ENCODE measurements around the gene GRIN1.

Gene GRIN1

DNA sequence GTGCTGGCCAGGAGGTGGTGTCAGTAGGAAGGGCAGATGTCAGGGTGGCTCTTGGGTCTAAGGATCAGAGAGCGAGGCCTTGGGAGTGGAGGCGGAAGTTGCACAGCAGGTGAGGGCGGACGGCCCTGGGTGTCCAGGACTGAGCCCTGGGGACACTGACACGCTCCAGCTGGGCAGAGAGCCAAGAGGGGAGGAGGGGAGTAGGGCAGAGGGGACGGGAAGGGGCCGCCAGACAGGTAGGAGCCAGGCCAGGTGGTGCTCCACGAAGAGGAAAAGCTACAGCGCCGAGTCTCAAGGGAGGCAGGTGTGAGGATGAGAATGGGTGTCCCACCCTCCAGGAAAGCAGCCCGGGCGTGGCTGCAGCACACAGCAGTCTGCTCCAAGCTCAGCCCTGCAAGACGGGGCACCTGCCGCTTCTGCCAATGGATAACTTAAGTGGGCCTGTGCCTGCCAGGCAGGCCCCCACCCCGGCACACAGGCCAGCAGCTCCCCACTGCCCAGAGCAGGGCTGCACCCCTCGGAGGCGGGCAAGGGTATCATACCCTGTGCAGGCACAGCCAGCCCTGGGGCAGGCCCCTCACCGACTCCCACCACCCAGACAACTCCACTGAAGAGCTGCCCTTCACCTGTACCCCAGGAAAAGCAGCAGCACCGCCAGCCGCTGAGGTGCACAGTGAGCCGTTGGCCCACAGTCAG, 56.7 kb downstream of the GRIN1 start:
- DNase-seq, result no peak

DNA sequence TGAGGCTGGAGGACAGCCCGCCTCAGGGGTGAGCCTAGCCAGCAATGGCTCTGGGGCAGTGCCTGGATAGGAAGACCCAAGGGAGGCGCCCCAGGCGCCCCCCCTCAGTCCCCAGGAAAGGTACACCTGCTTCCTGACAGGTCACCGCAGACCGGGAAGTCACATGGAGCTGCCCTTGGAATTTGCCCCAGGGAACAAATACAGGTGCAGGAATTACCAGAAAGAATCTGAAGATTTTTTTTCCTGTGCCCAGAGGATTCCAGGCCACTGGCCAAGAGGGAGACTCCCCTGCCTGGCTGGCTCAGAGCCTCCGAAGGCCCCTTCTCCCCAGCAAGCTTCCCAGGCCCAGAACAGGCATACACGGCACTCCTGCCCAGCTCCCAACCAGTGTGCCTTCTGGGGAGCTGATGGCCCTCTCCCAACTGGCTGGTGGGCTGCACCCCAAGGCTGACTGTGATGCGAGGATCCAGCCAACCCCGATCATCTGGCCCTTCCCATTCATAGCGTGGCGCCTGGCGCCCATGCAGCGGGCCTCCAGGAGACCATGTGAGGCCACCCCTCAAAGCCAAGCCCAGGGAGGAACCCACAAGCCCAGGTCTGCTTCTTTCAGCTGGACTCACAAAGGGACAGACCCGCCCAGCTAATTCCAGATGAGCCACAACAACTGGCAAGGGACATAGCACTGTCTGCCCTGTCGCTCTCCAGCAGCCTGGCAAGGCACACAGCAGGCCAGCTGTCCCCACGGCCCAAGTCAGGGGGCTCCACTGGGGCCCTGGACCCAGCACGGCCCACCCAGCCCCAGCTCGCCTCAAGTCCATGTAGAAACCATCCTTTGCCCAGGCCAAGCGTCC, 59.3 kb downstream of the GRIN1 start:
- no peak for DNase-seq

DNA sequence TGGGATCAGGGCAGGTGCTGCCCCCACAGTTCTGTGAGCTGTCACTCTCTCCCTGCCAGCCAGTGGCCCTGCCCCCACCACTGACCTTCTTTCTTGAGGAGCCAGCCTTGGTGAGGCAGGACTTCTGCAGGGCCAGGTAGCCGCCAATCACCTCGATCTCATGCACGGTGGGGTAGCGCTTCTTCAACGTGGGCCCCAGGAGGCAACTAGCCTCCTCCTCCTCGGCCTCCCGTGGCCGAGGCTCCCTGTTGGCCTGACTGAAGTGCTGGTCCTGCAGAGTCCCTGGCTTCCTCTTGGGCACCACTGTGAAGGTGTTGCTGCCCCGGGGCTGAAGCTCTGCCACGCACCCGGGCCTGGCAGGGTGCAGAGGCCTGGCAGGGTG, 59.9 kb downstream of the GRIN1 start:
- DNase-seq, result no peak

GRCh38 chr9:137199411-137200121, 60.6 kb downstream of the GRIN1 start:
- DNase-seq, result no peak

GRCh38 chr9:137200311-137201204, 61.6 kb downstream of the GRIN1 start, which contains the start of gene TPRN:
Gene TPRN, minus strand, starts transcription at chr9:137200741. Its CDS starts 30 bp downstream, at chr9:137200711.
- peak; percentile 97 for DNase-seq

DNA sequence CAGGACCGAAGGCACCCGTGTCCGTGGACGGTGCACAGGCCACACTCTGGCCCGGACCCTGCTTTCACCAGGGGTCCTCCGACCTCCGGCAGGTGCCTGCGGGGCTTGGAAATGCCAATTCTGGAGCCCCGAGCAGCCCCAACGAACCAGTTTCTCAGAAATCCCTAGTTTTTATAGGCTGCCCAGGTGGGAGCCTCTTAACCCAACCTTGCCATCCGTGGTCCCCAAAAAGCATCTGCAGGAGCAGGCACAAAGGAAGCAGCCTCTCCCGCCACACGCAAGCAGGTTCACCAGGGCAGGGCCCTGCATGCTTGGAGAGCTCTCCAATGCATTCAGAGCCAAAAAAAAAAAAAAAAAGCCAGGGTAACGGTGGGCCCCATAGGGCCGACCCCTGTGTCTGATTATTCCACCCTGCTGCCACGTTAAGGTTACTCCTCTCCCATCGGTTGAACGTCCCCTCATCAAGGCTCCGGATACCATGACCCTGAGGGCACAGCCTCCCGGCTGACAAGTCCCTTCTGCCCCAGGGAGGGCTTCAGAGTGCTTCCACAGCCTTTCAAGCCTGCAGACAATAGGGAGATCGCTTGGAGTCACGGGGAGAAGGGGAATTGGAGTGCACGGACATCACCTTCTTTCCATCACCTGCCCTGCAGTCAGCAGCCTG, 62.4 kb downstream of the GRIN1 start:
- no peak for DNase-seq

- DNase-seq, result no peak
These were observed 64.0 kb downstream of the GRIN1 start for GRCh38 chr9:137202966-137203365.

DNA sequence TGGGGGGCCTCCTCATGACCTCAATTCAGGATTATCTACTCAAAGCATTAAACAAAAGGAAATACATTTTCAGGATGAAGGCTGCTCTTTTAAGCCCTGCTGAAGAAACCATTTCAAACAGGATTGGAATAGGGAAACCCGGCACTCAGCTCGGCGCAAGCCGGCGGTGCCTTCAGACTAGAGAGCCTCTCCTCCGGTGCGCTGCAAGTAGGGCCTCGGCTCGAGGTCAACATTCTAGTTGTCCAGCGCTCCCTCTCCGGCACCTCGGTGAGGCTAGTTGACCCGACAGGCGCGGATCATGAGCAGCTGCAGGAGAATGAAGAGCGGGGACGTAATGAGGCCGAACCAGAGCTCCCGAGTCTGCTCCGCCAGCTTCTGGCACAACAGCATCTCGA, 65.8 kb downstream of the GRIN1 start:
- no peak for DNase-seq

GRCh38 chr9:137205126-137206069, 66.4 kb downstream of the GRIN1 start, which contains the start of the genes NDOR1 and TMEM203:
Gene NDOR1, plus strand, starts transcription at chr9:137205700. Its CDS starts 78 bp downstream, at chr9:137205778.
Gene TMEM203, minus strand, starts transcription at chr9:137205648. Its CDS starts 234 bp downstream, at chr9:137205414.
- DNase-seq, result peak; percentile 89

GRCh38 chr9:137206602-137207001, 67.6 kb downstream of the GRIN1 start:
- DNase-seq, result no peak

DNA sequence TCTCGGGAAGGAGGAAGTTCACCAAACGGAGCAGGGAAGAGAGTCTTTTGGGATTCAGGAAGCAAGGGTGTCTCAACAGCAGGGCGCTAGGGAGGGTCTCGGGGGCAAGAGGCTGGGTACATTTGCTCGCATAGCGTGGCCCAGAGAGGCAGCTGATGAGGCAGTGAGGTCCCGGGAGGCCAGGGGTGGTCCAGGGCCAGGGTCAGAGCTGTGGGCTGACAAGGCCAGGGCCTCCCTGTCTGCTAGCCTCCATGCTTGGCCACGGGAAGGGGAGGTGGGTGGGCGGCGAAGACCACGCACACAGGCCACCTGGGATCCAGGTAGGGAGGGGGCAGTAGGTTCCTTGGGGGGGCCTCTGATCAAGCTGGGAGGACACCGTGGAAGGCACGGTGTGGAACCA, 72.6 kb downstream of the GRIN1 start:
- no peak for DNase-seq

- no peak for DNase-seq
These were observed 73.6 kb downstream of the GRIN1 start for GRCh38 chr9:137212520-137212919.

DNA sequence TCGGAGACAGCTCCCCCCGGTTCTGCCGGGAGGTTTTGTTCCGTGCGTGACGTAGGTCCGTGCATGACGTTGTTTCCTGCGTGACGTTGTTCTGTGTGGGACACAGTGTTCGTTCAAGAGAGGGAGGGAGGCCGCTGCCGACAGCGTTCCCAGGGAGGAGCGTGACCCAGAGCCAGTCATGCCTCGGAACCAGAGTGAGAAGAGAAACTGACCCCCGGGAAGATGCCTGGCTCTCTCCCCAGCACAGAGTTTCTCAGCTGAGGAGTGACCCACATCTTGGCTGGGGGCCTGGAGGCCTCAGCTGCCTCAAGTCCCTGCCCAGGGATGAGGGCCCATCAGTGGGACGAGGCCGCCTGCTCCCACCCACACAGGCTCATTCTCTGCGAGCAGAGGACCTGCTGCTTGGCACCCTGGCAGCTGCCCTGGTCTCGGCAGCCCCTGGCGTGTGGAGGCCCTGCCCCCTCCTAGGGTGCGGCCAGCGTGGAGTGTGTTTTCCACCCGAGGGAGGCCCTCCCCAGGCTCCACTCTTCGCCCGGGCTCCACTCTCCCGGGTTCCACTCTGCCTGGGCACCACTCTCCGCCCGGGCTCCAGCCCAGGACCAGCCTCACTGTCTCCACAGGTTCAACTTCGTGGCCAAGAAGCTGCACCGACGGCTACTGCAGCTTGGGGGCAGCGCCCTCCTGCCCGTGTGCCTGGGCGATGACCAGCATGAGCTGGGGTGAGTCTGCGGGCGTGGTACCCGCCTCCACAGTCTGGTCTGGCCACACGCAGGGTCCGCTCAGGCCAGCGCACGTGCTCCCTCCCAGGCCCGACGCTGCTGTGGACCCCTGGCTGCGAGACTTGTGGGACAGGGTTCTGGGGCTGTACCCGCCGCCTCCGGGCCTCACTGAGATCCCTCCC, 74.5 kb downstream of the GRIN1 start:
- no peak for DNase-seq

DNA sequence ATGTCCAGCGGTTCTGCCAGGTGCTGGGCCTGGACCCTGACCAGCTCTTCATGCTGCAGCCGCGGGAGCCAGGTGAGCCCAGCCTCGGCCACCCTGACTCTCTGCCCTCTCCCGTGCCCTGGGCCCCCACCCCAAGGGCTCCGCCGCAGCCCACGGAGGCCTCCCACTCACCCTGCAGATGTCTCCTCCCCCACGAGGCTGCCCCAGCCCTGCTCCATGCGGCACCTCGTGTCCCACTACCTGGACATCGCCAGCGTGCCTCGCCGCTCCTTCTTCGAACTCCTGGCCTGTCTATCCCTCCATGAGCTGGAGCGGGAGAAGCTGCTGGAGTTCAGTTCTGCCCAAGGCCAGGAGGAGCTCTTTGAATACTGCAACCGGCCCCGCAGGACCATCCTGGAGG, 75.7 kb downstream of the GRIN1 start:
- no peak for DNase-seq

DNA sequence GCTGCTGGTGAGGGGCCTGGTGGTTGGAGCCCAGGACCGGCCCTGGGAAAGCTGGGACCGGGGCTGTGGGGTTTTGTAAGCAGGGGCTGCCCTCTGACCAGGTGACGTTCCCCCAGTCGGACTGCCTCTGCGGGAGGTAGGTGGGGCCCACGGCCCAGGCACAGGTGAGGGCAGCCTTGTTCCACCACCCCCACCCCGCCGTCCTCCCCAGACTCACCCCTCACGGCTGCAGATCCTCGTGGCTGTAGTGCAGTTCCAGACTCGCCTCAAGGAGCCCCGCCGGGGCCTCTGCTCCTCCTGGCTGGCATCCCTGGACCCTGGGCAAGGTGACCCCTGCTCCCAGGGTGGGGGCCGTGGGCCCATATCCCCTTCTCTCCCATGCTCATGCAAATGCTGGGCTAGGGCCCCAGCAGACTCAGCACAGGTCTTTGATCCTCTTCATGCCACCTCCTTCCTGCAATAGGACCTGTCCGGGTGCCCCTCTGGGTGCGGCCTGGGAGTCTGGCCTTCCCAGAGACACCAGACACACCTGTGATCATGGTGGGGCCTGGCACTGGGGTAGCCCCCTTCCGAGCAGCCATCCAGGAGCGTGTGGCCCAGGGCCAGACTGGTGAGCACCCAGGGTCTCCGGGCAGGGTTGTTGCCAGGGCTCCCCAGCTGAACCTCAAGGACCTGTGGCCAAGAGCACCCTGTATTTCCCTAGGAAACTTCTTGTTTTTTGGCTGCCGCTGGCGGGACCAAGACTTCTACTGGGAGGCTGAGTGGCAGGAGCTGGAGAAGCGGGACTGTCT, 76.4 kb downstream of the GRIN1 start:
- DNase-seq, result no peak

DNA sequence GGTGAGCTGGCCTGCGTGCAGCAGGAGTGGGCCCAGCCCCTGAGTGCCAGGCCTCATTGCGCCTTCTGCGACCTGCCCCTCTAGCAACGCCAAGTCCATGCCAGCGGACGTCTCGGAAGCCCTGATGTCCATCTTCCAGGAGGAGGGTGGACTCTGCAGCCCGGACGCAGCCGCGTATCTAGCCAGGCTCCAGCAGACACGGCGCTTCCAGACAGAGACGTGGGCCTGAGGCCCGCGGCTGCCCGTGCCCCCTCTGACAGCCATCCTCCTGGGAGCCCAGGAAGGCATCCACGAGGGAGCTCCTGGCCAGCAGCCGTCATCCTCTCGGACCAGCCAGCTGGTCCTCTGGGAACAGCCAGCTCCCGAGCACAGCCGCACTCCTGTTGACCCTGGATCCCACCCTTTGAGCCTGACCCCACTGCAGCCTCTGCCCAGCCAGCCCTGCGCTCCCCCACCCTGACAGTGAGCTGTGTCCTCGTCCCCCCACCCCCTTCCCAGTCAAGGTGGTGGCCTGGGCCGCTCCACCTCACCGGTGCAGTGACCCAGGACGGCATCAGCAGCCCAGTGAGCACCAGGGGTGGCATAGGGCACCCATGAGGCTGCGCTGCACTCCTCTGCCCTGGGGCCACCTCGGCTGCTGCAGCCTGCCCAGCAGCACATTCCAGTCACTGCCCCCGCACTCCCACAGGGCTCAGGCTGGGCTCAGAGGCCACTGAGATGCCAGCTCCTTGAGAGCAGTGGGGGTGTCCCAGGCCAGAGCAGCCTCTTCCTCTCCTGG, 77.4 kb downstream of the GRIN1 start:
- DNase-seq, result no peak
